ENCODE measurements around the gene PPP3CA. TPM values are rescaled to one million over a fixed set of nuclear protein-coding genes. Genes with fewer than 3 reads are reported as not detected.

PPP3CA gene
- total and polyA plus RNA-seq, 8 donors, result 38.8 to 58.6 (median 54.8) TPM

GRCh38 chr4:100981447-100982204, 365.7 kb downstream of the PPP3CA start:
- peaks cover 0 to 12% of the 10 kb centered on the region in 2 donors for H3K4me1 ChIP-seq
- DNase-seq, result no peak
- no peak overlapping the region for H3K4me3 ChIP-seq
- H3K27me3 ChIP-seq, result no peaks in the 10 kb centered on the region
- H3K27ac ChIP-seq, result peak overlapping the region in 1 of 2 donors; percentile 63
- no peaks in the 10 kb centered on the region for H3K36me3 ChIP-seq
- intact Hi-C loops (cut with DNase I), result no loop called here
- no peaks in the 10 kb centered on the region for H3K9me3 ChIP-seq
- peak; percentile 70 for ATAC-seq
- no peak for TF ChIP-seq CTCF (IDR thresholded peaks at IDR 0.05)

DNA sequence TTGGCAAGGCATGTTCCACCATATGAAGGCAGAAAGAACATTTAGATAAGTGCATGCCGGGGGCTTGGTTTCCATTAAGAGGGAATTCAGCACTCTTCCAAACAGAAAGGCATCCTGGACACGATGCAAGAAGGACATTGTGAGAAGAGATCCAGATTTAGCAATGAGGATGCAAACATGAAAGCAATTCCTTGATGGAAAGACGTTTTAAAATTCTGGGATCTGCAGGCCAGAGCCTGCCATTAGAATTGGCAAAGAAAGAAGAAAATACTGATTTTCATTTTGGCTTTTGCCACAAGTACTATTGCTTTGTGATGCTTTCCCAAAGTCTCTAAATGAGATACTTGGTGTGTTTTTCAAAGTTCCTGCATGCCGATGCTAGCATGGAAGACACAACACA, 367.6 kb downstream of the PPP3CA start:
- H3K27me3 ChIP-seq, result no peaks in the 10 kb centered on the region
- no peak overlapping the region for H3K4me3 ChIP-seq
- ATAC-seq (no peak), DNase-seq (no peak)
- peaks cover 0 to 12% of the 10 kb centered on the region in 2 donors for H3K4me1 ChIP-seq
- intact Hi-C loops (cut with DNase I), result no loop called here
- H3K9me3 ChIP-seq, result no peaks in the 10 kb centered on the region
- H3K27ac ChIP-seq, result no peak overlapping the region
- no peak for TF ChIP-seq CTCF (IDR thresholded peaks at IDR 0.05)
- no peaks in the 10 kb centered on the region for H3K36me3 ChIP-seq

GRCh38 chr4:100977746-100978397, 369.5 kb downstream of the PPP3CA start:
- ATAC-seq (no peak), DNase-seq (no peak)
- Histone ChIP-seq H3K4me3 (no peak overlapping the region), H3K36me3 (no peaks in the 10 kb centered on the region), H3K9me3 (no peaks in the 10 kb centered on the region), H3K4me1 (peaks cover 0 to 12% of the 10 kb centered on the region in 2 donors), H3K27me3 (no peaks in the 10 kb centered on the region), H3K27ac (no peak overlapping the region)
- intact Hi-C loops (cut with DNase I), result no loop called here
- TF ChIP-seq CTCF (IDR thresholded peaks at IDR 0.05), result no peak

GRCh38 chr4:100977274-100977673, 370.1 kb downstream of the PPP3CA start:
- intact Hi-C loops (cut with DNase I), result no loop called here
- no peaks in the 10 kb centered on the region for H3K36me3 ChIP-seq
- no peak for TF ChIP-seq CTCF (IDR thresholded peaks at IDR 0.05)
- ATAC-seq (no peak), DNase-seq (no peak)
- no peak overlapping the region for H3K27ac ChIP-seq
- no peak overlapping the region for H3K4me3 ChIP-seq
- no peaks in the 10 kb centered on the region for H3K27me3 ChIP-seq
- H3K4me1 ChIP-seq, result peaks cover 0 to 11% of the 10 kb centered on the region in 2 donors
- H3K9me3 ChIP-seq, result no peaks in the 10 kb centered on the region

Small RNA genes lying within 50 kb of the gene (microRNA-seq; reads per million reads assigned to microRNA genes)
- gene MIR1255A (2.3 to 2.7 reads per million in 2 donors), gene MIR8066 (0 reads per million in 2 donors)
